Peyer's patch (tissue), 4 donors: ENCODE results near the gene GALP. TPM values are rescaled to one million over a fixed set of nuclear protein-coding genes. Genes with fewer than 3 reads are reported as not detected.
"Not testable (repeated sequence)": the region's sequence is repeated elsewhere in the genome, so short reads cannot be mapped to it uniquely, and the experiment has no call there.

Source experiments
- DNase-seq, 3 donors: peaks; one replicate each; pipeline ENCODE4 v3.0.0-alpha.2; 2017 to 2019
- H3K27ac ChIP-seq, 4 donors: fragments of 200-600 bp; sonication (generic); one replicate each; pipeline ENCODE4 v1.5.1; 2016 to 2019
- H3K27me3 ChIP-seq, 2 donors: fragments of 200-600 bp; sonication (generic); one replicate each; pipeline ENCODE4 v1.5.1; 2019
- H3K36me3 ChIP-seq, 3 donors: fragments of 200-600 bp; sonication (generic); one replicate each; pipeline ENCODE4 v1.5.1; 2016 to 2019
- H3K4me1 ChIP-seq, 4 donors: fragments of 200-600 bp; sonication (generic); one replicate each; pipeline ENCODE4 v1.5.1; 2016 to 2019
- H3K4me3 ChIP-seq, 4 donors: fragments of 200-600 bp; sonication (generic); 1 replicate in 3 of 4; 2 replicates in 1 of 4; pipeline ENCODE4 v1.5.1; 2016 to 2019; ENCODE audit warnings: mild to moderate bottlenecking in 1 of 4
- H3K9me3 ChIP-seq, 4 donors: fragments of 200-600 bp; sonication (generic); one replicate each; pipeline ENCODE4 v1.5.1; 2016 to 2019; ENCODE audit warnings: mild to moderate bottlenecking in 1 of 4
- CTCF ChIP-seq, 6 experiments: fragments of 450-650 bp in 4 of 6; fragments of 200-600 bp in 2 of 6; sonication (generic) in 1 of 6; IDR thresholded peaks; one replicate each; pipeline ENCODE4 v1.5.1; 2017 to 2019; ENCODE audit warnings: antibody characterized with exemption in 6 of 6, mild to moderate bottlenecking in 3 of 6, moderate library complexity in 1 of 6
- POLR2A ChIP-seq, 2 donors: fragments of 450-650 bp; IDR thresholded peaks; one replicate each; pipeline ENCODE4 v1.5.1; 2017; ENCODE audit warnings: antibody characterized with exemption in 2 of 2, mild to moderate bottlenecking in 2 of 2, moderate library complexity in 2 of 2
- total RNA-seq, 4 donors: library from RNA; depleted of rRNA; stranded (reverse); fragments of >200 nt; gene quantifications; one replicate each; pipeline ENCODE4 v1.1.0, GENCODE V29; 2016

The GALP gene
- not detected for total RNA-seq

GRCh38 chr19:56175861-56176307, at the start of gene GALP:
Gene GALP (plus strand): TSS chr19:56176008. CDS start chr19:56177109, 1,101 bp downstream.
- H3K9me3 ChIP-seq, H3K27ac ChIP-seq, H3K27me3 ChIP-seq, DNase-seq, H3K4me1 ChIP-seq, H3K36me3 ChIP-seq, H3K4me3 ChIP-seq: not testable (repeated sequence)

GRCh38 chr19:56126983-56127780, 48.6 kb upstream of the GALP start:
- Histone ChIP-seq H3K4me3 (no peak overlapping the region), H3K27ac (no peak overlapping the region), H3K4me1 (peaks cover 0 to 8% (median 0%) of the 10 kb centered on the region in 4 donors), H3K36me3 (no peaks in the 10 kb centered on the region), H3K9me3 (no peaks in the 10 kb centered on the region), H3K27me3 (no peaks in the 10 kb centered on the region)
- no peak for DNase-seq
- TF ChIP-seq CTCF (IDR thresholded peaks at IDR 0.05) (no peak), POLR2A (IDR thresholded peaks at IDR 0.05) (no peak)

GRCh38 chr19:56130006-56130405, 45.8 kb upstream of the GALP start:
- H3K36me3 ChIP-seq = no peaks in the 10 kb centered on the region
- H3K4me1 ChIP-seq = peaks cover 0 to 8% (median 0%) of the 10 kb centered on the region in 4 donors
- no peak overlapping the region for H3K27ac ChIP-seq
- H3K4me3 ChIP-seq = no peak overlapping the region
- DNase-seq = no peak
- TF ChIP-seq CTCF (IDR thresholded peaks at IDR 0.05) (no peak), POLR2A (IDR thresholded peaks at IDR 0.05) (no peak)
- H3K27me3 ChIP-seq = no peaks in the 10 kb centered on the region
- no peaks in the 10 kb centered on the region for H3K9me3 ChIP-seq

GRCh38 chr19:56131651-56132050, 44.2 kb upstream of the GALP start:
- Histone ChIP-seq H3K4me3 (no peak overlapping the region), H3K4me1 (no peaks in the 10 kb centered on the region), H3K9me3 (no peaks in the 10 kb centered on the region), H3K36me3 (no peaks in the 10 kb centered on the region), H3K27me3 (no peaks in the 10 kb centered on the region), H3K27ac (no peak overlapping the region)
- DNase-seq = no peak
- no peak for TF ChIP-seq CTCF (IDR thresholded peaks at IDR 0.05)
- no peak for TF ChIP-seq POLR2A (IDR thresholded peaks at IDR 0.05)

GRCh38 chr19:56132316-56132822, 43.4 kb upstream of the GALP start:
- Histone ChIP-seq H3K27me3 (no peaks in the 10 kb centered on the region), H3K4me3 (no peak overlapping the region), H3K27ac (peak overlapping the region in 1 of 4 donors; percentile 39), H3K9me3 (no peaks in the 10 kb centered on the region), H3K4me1 (no peaks in the 10 kb centered on the region), H3K36me3 (no peaks in the 10 kb centered on the region)
- TF ChIP-seq POLR2A (IDR thresholded peaks at IDR 0.05) (no peak), CTCF (IDR thresholded peaks at IDR 0.05) (no peak)
- DNase-seq = no peak

- TF ChIP-seq POLR2A (IDR thresholded peaks at IDR 0.05) (no peak), CTCF (IDR thresholded peaks at IDR 0.05) (no peak)
- Histone ChIP-seq H3K9me3 (no peaks in the 10 kb centered on the region), H3K27ac (no peak overlapping the region), H3K4me1 (no peaks in the 10 kb centered on the region), H3K27me3 (no peaks in the 10 kb centered on the region), H3K36me3 (no peaks in the 10 kb centered on the region), H3K4me3 (no peak overlapping the region)
- peak in 1 of 3 donors; percentile 58 for DNase-seq
Measured at GRCh38 chr19:56133858-56134653, 41.8 kb upstream of the GALP start.
